GM12878 (cell line): ENCODE results near the gene DNAH8. TPM values are rescaled to one million over a fixed set of nuclear protein-coding genes. Genes with fewer than 3 reads are reported as not detected.
A peak's percentile ranks its signal among the peaks of the same experiment; 100 is the strongest.

Experiments used
- CHD1 ChIP-seq: IDR thresholded peaks from 2 replicates; pipeline ENCODE4 v1.6.1; 2012; ENCODE audit warnings: low read depth, low read length, improper control_type of control experiment
- CHD4 ChIP-seq: fragments of 200-600 bp; sonication (generic); IDR thresholded peaks from 2 replicates; pipeline ENCODE4 v1.6.1; 2016; ENCODE audit warnings: mild to moderate bottlenecking
- EED ChIP-seq: sonication (generic); IDR thresholded peaks from 2 replicates; pipeline ENCODE4 v1.6.1; 2016; ENCODE audit warnings: antibody characterized with exemption, low read depth
- EP300 ChIP-seq, 2 experiments: fragments of 150-350 bp in 1 of 2; IDR thresholded peaks; 2 replicates each; pipeline ENCODE4 v1.6.1; 2011 to 2012; ENCODE audit warnings: low read depth in 2 of 2, low read length in 2 of 2, borderline replicate concordance in 1 of 2, improper control_type of control experiment in 1 of 2, inconsistent platforms in 1 of 2; ENCODE audit not compliant: control insufficient read depth in 1 of 2
- GABPA ChIP-seq: IDR thresholded peaks from 2 replicates; pipeline ENCODE4 v1.6.1; 2014; ENCODE audit warnings: antibody characterized with exemption, low read depth, mild to moderate bottlenecking, inconsistent platforms
- HDGF ChIP-seq: fragments of 450-650 bp; IDR thresholded peaks from 2 replicates; pipeline ENCODE4 v1.6.1; 2016; ENCODE audit warnings: antibody characterized with exemption
- IRF5 ChIP-seq: fragments of 450-650 bp; IDR thresholded peaks from 2 replicates; pipeline ENCODE4 v1.6.1; 2017; ENCODE audit warnings: borderline replicate concordance
- MEF2B ChIP-seq: fragments of 450-650 bp; IDR thresholded peaks from 2 replicates; pipeline ENCODE4 v1.6.1; 2018; ENCODE audit warnings: mild to moderate bottlenecking, moderate library complexity; ENCODE audit not compliant: partially characterized antibody, poor library complexity, severe bottlenecking
- MYB ChIP-seq: fragments of 150-350 bp; IDR thresholded peaks from 2 replicates; pipeline ENCODE4 v1.6.1; 2014; ENCODE audit warnings: mild to moderate bottlenecking, low read depth, low read length, borderline replicate concordance
- MYC ChIP-seq: IDR thresholded peaks from 2 replicates; pipeline ENCODE4 v1.6.1; 2011; ENCODE audit warnings: mild to moderate bottlenecking, low read length, moderate library complexity, inconsistent platforms; ENCODE audit not compliant: insufficient read depth, insufficient replicate concordance, insufficient read length, severe bottlenecking
- NBN ChIP-seq: fragments of 450-650 bp; IDR thresholded peaks from 2 replicates; pipeline ENCODE4 v1.6.1; 2016
- NFIC ChIP-seq: IDR thresholded peaks from 2 replicates; pipeline ENCODE4 v1.6.1; 2012; ENCODE audit warnings: low read depth, mild to moderate bottlenecking, inconsistent platforms, low read length, moderate library complexity
- NFYA ChIP-seq: IDR thresholded peaks from 2 replicates; pipeline ENCODE4 v1.6.1; 2011; ENCODE audit warnings: low read depth, mild to moderate bottlenecking, low read length, improper control_type of control experiment, borderline replicate concordance
- NR2C1 ChIP-seq: fragments of 450-650 bp; IDR thresholded peaks from 2 replicates; pipeline ENCODE4 v1.6.1; 2017; ENCODE audit warnings: antibody characterized with exemption, mild to moderate bottlenecking, moderate library complexity
- PAX5 ChIP-seq: IDR thresholded peaks from 2 replicates; pipeline ENCODE4 v1.6.1; 2011; ENCODE audit warnings: low read depth, low read length, borderline replicate concordance
- PML ChIP-seq: IDR thresholded peaks from 2 replicates; pipeline ENCODE4 v1.6.1; 2012; ENCODE audit warnings: low read length, inconsistent platforms
- POLR2AphosphoS5 ChIP-seq: IDR thresholded peaks from 2 replicates; pipeline ENCODE4 v1.6.1; 2011; ENCODE audit warnings: mild to moderate bottlenecking, low read length, inconsistent platforms
- POU2F2 ChIP-seq: IDR thresholded peaks from 3 replicates; pipeline ENCODE4 v1.6.1; 2011; ENCODE audit warnings: low read depth, mild to moderate bottlenecking, low read length, borderline replicate concordance
- SIX5 ChIP-seq: IDR thresholded peaks from 2 replicates; pipeline ENCODE4 v1.6.1; 2011; ENCODE audit warnings: mild to moderate bottlenecking, low read depth, low read length, moderate library complexity; ENCODE audit not compliant: severe bottlenecking
- SMAD5 ChIP-seq: IDR thresholded peaks from 2 replicates; pipeline ENCODE4 v1.6.1; 2016; ENCODE audit warnings: antibody characterized with exemption, low read depth
- YY1 ChIP-seq: IDR thresholded peaks from 2 replicates; pipeline ENCODE4 v1.6.1; 2011; ENCODE audit warnings: low read depth, mild to moderate bottlenecking, low read length
- ZNF24 ChIP-seq: fragments of 450-650 bp; IDR thresholded peaks from 2 replicates; pipeline ENCODE4 v1.6.1; 2017; ENCODE audit warnings: antibody characterized with exemption, mild to moderate bottlenecking
- ZZZ3 ChIP-seq: IDR thresholded peaks from 2 replicates; pipeline ENCODE4 v1.6.1; 2011; ENCODE audit warnings: low read depth; ENCODE audit not compliant: control insufficient read depth, insufficient read length
- polyA plus RNA-seq, 11 experiments: library from polyadenylated mRNA; depleted of rRNA in 4 of 11; unstranded in 6 of 11; stranded (reverse) in 5 of 11; fragments of >200 nt; fragmentation: Nextera tagmentation in 4 of 11; fragmentation: Illumina TruSeq in 1 of 11; extraction: Ambion mirVana in 4 of 11; extraction: Trizol in 1 of 11; gene quantifications; 1 replicate in 1 of 11; 2 replicates in 10 of 11; pipeline versions ENCODE4 v1.2.1 to v1.2.3, GENCODE V29; 2011 to 2016; ENCODE audit warnings: inconsistent platforms in 2 of 11, missing spikeins in 2 of 11, low read depth in 1 of 11
- total RNA-seq, 4 experiments: library from RNA; depleted of rRNA in 3 of 4; stranded (reverse); fragments of >200 nt in 3 of 4; fragmentation: Illumina TruSeq in 1 of 4; extraction: Trizol in 1 of 4; gene quantifications; 2 replicates each; pipeline versions ENCODE4 v1.2.1 to v1.2.3, GENCODE V29; 2013 to 2021
- TF ChIP-seq, protein P1 (sequence below): IDR thresholded peaks from 2 replicates; pipeline ENCODE4 v1.6.1; 2012; ENCODE audit warnings: low read depth, low read length, improper control_type of control experiment
- TF ChIP-seq, protein P2 (sequence below): fragments of 450-650 bp; conservative IDR thresholded peaks from 2 replicates; pipeline ENCODE4 v1.6.1; 2017; ENCODE audit warnings: mild to moderate bottlenecking, moderate library complexity

The DNAH8 gene
- total and polyA plus RNA-seq, 10 of the 15 experiments (the other 5 are each of a cell fraction or from before 2014, with no cell fraction given): 0.02 to 0.34 (median 0.10) TPM; not detected in 3

- peak; percentile 31 for TF ChIP-seq ZZZ3
- TF ChIP-seq MEF2B: peak; percentile 20
- peak; percentile 76; the same call in 1 of the 2 replicates for TF ChIP-seq PML
- TF ChIP-seq EED: no peak
- TF ChIP-seq CHD1: no peak
- TF ChIP-seq NR2C1: peak; percentile 40; the same call in 1 of the 2 replicates
- no peak for TF ChIP-seq CHD4
- peak; percentile 96 for TF ChIP-seq YY1
- TF ChIP-seq NBN: 0 out of 2 replicates have a peak, but pooled peaks have one; percentile 39
- TF ChIP-seq PAX5: 0 out of 2 replicates have a peak, but pooled peaks have one; percentile 11
- TF ChIP-seq MYB: no peak
- TF ChIP-seq MYC: no peak
- TF ChIP-seq NFYA: peak; percentile 68
- TF ChIP-seq POU2F2: peak; percentile 75; the same call in 2 of the 3 replicates
- TF ChIP-seq, protein P1, sequence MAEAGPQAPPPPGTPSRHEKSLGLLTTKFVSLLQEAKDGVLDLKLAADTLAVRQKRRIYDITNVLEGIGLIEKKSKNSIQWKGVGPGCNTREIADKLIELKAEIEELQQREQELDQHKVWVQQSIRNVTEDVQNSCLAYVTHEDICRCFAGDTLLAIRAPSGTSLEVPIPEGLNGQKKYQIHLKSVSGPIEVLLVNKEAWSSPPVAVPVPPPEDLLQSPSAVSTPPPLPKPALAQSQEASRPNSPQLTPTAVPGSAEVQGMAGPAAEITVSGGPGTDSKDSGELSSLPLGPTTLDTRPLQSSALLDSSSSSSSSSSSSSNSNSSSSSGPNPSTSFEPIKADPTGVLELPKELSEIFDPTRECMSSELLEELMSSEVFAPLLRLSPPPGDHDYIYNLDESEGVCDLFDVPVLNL: peak; percentile 78
- no peak for TF ChIP-seq ZNF24
- no peak for TF ChIP-seq IRF5
- peak; percentile 83 for TF ChIP-seq SIX5
- peak; percentile 97 for TF ChIP-seq POLR2AphosphoS5
- TF ChIP-seq GABPA: no peak
- TF ChIP-seq SMAD5: peak; percentile 88
- TF ChIP-seq HDGF: no peak
- TF ChIP-seq, protein P2, sequence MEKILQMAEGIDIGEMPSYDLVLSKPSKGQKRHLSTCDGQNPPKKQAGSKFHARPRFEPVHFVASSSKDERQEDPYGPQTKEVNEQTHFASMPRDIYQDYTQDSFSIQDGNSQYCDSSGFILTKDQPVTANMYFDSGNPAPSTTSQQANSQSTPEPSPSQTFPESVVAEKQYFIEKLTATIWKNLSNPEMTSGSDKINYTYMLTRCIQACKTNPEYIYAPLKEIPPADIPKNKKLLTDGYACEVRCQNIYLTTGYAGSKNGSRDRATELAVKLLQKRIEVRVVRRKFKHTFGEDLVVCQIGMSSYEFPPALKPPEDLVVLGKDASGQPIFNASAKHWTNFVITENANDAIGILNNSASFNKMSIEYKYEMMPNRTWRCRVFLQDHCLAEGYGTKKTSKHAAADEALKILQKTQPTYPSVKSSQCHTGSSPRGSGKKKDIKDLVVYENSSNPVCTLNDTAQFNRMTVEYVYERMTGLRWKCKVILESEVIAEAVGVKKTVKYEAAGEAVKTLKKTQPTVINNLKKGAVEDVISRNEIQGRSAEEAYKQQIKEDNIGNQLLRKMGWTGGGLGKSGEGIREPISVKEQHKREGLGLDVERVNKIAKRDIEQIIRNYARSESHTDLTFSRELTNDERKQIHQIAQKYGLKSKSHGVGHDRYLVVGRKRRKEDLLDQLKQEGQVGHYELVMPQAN: peak; percentile 53; the same call in 1 of the 2 replicates
- TF ChIP-seq EP300 (IDR thresholded peaks at IDR 0.05; ENCODE audit: borderline replicate concordance in 1 of 2, control insufficient read depth in 1 of 2, low read depth in 2 of 2, low read length in 2 of 2): peak in 1 of 2 experiments; percentile 30; a peak in 1 of 4 replicates
- no peak; the same call in 1 of the 2 replicates for TF ChIP-seq NFIC
Observed at GRCh38 chr6:38702558-38703397, 12.3 kb upstream of the DNAH8 start, which contains the start of gene GLO1 (continued).
